Measurements from ENCODE around the gene SV2B. TPM values are rescaled to one million over a fixed set of nuclear protein-coding genes. Genes with fewer than 3 reads are reported as not detected.

SV2B gene
- total and polyA plus RNA-seq, 2 donors (not counting 1 experiment from before 2014, with no cell fraction given) = not detected

GRCh38 chr15:91133511-91133910 lies 33.5 kb downstream of the SV2B start:
- DNase-seq (no peak), ATAC-seq (ENCODE audit: low read depth) (no peak)
- POLR2A ChIA-PET = no interaction called here
- H3K4me2 ChIP-seq (replicated peaks; ENCODE audit: low read depth, low read length, poor library complexity, severe bottlenecking) = no peak overlapping the region
- CTCF ChIA-PET = no interaction called here
- intact Hi-C loops (cut with micrococcal nuclease) = no loop called here
- no peaks in the 10 kb centered on the region for H3K4me1 ChIP-seq (ENCODE audit: control insufficient read depth in 2 of 2, insufficient read depth in 2 of 2, low read length in 2 of 2)
- no peaks in the 10 kb centered on the region for H3K36me3 ChIP-seq (replicated peaks in 1 of 2; ENCODE audit: control extremely low read depth in 1 of 2, control insufficient read depth in 1 of 2, extremely low read depth in 1 of 2, insufficient read depth in 2 of 2, low read length in 1 of 2)
- no peaks in the 10 kb centered on the region for H4K20me1 ChIP-seq (ENCODE audit: control insufficient read depth, insufficient read depth, low read length, poor library complexity, severe bottlenecking)
- H3K27me3 ChIP-seq (replicated peaks in 1 of 4; ENCODE audit: control extremely low read depth in 1 of 4, control insufficient read depth in 3 of 4, insufficient read depth in 4 of 4, low read length in 3 of 4) = peaks cover 0 to 4% (median 1%) of the 10 kb centered on the region in 4 experiments
- H3K9ac ChIP-seq (ENCODE audit: low read length) = no peak overlapping the region
- no peak overlapping the region for H3K4me3 ChIP-seq (ENCODE audit: control extremely low read depth in 1 of 5, extremely low read depth in 1 of 5, insufficient read depth in 1 of 5, low read depth in 2 of 5, low read length in 4 of 5)
- H2AFZ ChIP-seq (ENCODE audit: insufficient read depth, low read depth, low read length, poor library complexity, severe bottlenecking) = no peak overlapping the region
- H3K9me3 Mint-ChIP-seq (ENCODE audit: insufficient read depth) = no peaks in the 10 kb centered on the region
- no peak overlapping the region for H3K4me3 Mint-ChIP-seq
- no peaks in the 10 kb centered on the region for H3K9me3 ChIP-seq (ENCODE audit: control extremely low read depth in 1 of 3, control insufficient read depth in 2 of 3, insufficient read depth in 1 of 3, low read length in 2 of 3)
- 85% methylated on average over 4 of the region's 8 CpGs for WGBS (ENCODE audit: insufficient coverage)
- no peak overlapping the region for H3K27ac ChIP-seq (ENCODE audit: low read length in 2 of 2)
- TF ChIP-seq EZH2 (IDR thresholded peaks at IDR 0.05; ENCODE audit: borderline replicate concordance, insufficient read depth, low read depth, low read length, poor library complexity, severe bottlenecking) (no peak), CTCF (IDR thresholded peaks at IDR 0.05) (no peak)
- no peaks in the 10 kb centered on the region for H3K79me2 ChIP-seq (ENCODE audit: control insufficient read depth, insufficient read depth, low read length)
- no peak overlapping the region for H3K27ac Mint-ChIP-seq
- H3K27me3 Mint-ChIP-seq = peaks cover 30% of the 10 kb centered on the region
- H3K4me1 Mint-ChIP-seq = no peaks in the 10 kb centered on the region

GRCh38 chr15:91135201-91136130 lies 35.4 kb downstream of the SV2B start:
- POLR2A ChIA-PET = no interaction called here
- Histone ChIP-seq H3K79me2 (ENCODE audit: control insufficient read depth, insufficient read depth, low read length) (no peaks in the 10 kb centered on the region), H3K36me3 (replicated peaks in 1 of 2; ENCODE audit: control extremely low read depth in 1 of 2, control insufficient read depth in 1 of 2, extremely low read depth in 1 of 2, insufficient read depth in 2 of 2, low read length in 1 of 2) (no peaks in the 10 kb centered on the region), H3K9me3 (ENCODE audit: control extremely low read depth in 1 of 3, control insufficient read depth in 2 of 3, insufficient read depth in 1 of 3, low read length in 2 of 3) (no peaks in the 10 kb centered on the region), H4K20me1 (ENCODE audit: control insufficient read depth, insufficient read depth, low read length, poor library complexity, severe bottlenecking) (no peaks in the 10 kb centered on the region), H3K4me2 (replicated peaks; ENCODE audit: low read depth, low read length, poor library complexity, severe bottlenecking) (no peak overlapping the region), H3K27me3 (replicated peaks in 1 of 4; ENCODE audit: control extremely low read depth in 1 of 4, control insufficient read depth in 3 of 4, insufficient read depth in 4 of 4, low read length in 3 of 4) (peaks cover 0 to 3% (median 0%) of the 10 kb centered on the region in 4 experiments), H3K4me1 (ENCODE audit: control insufficient read depth in 2 of 2, insufficient read depth in 2 of 2, low read length in 2 of 2) (no peaks in the 10 kb centered on the region), H3K9ac (ENCODE audit: low read length) (no peak overlapping the region), H2AFZ (ENCODE audit: insufficient read depth, low read depth, low read length, poor library complexity, severe bottlenecking) (no peak overlapping the region), H3K27ac (ENCODE audit: low read length in 2 of 2) (no peak overlapping the region), H3K4me3 (ENCODE audit: control extremely low read depth in 1 of 5, extremely low read depth in 1 of 5, insufficient read depth in 1 of 5, low read depth in 2 of 5, low read length in 4 of 5) (no peak overlapping the region)
- H3K9me3 Mint-ChIP-seq (ENCODE audit: insufficient read depth) = no peaks in the 10 kb centered on the region
- no peak overlapping the region for H3K27ac Mint-ChIP-seq
- intact Hi-C loops (cut with micrococcal nuclease) = no loop called here
- CTCF ChIA-PET = no interaction called here
- H3K4me1 Mint-ChIP-seq = no peaks in the 10 kb centered on the region
- H3K27me3 Mint-ChIP-seq = peaks cover 40% of the 10 kb centered on the region
- no peak overlapping the region for H3K4me3 Mint-ChIP-seq
- no peak for ATAC-seq (ENCODE audit: low read depth)
- TF ChIP-seq EZH2 (IDR thresholded peaks at IDR 0.05; ENCODE audit: borderline replicate concordance, insufficient read depth, low read depth, low read length, poor library complexity, severe bottlenecking) (no peak), CTCF (IDR thresholded peaks at IDR 0.05) (no peak)
- no peak for DNase-seq
- 90% methylated on average over 2 of the region's 10 CpGs for WGBS (ENCODE audit: insufficient coverage)

Measured in B cell (primary cell).